ENCODE data around the gene CLECL1. TPM values are rescaled to one million over a fixed set of nuclear protein-coding genes. Genes with fewer than 3 reads are reported as not detected.

Gene CLECL1
- total and polyA plus RNA-seq, 9 of the 15 experiments (the other 6 are each of a cell fraction or from before 2014, with no cell fraction given) = 0.13 to 0.25 TPM; not detected in 7

- 29% methylated on average over 2 of the region's 5 CpGs for WGBS (ENCODE audit: insufficient coverage, low coverage, missing lambda C conversion rate)
- no TSS peak for BruUV-seq (replicated peaks)
- ATAC-seq (peak; percentile 55), FAIRE-seq (peak; percentile 32), DNase-seq (ENCODE audit: extremely low read depth in 1 of 4, low spot score in 3 of 4) (no peak)
- Histone ChIP-seq H3K79me2 (ENCODE audit: control insufficient read depth, insufficient read depth, low read length) (no peaks in the 10 kb centered on the region; the same call in 2 of the 3 replicates), H3K9me1 (ENCODE audit: control insufficient read depth, insufficient read depth, low read length) (peaks cover 2% of the 10 kb centered on the region), H3K36me3 (ENCODE audit: control insufficient read depth, insufficient read depth, low read length) (no peaks in the 10 kb centered on the region), H3K27me3 (ENCODE audit: control insufficient read depth in 2 of 2, insufficient read depth in 2 of 2, low read length in 2 of 2) (no peaks in the 10 kb centered on the region), H3K4me3 (no peak overlapping the region), H2AFZ (ENCODE audit: low read depth, low read length) (peak overlapping the region; percentile 96), H3K9me3 (replicated peaks; ENCODE audit: control insufficient read depth, insufficient read depth, low read depth, low read length) (no peaks in the 10 kb centered on the region; the same call in 1 of the 2 replicates), H3K27ac (ENCODE audit: extremely low read depth, low read depth, low read length) (peak overlapping the region; percentile 69), H4K20me1 (replicated peaks; ENCODE audit: control insufficient read depth, insufficient read depth, low read length) (no peaks in the 10 kb centered on the region), H3K9ac (ENCODE audit: insufficient read depth in 1 of 2, low read depth in 2 of 2, low read length in 2 of 2) (peak overlapping the region; percentile 51 to 84; a peak in 3 of 4 replicates), H3K4me1 (replicated peaks in 1 of 2; ENCODE audit: control insufficient read depth in 2 of 2, insufficient read depth in 2 of 2, low read length in 2 of 2) (peaks cover 9 to 12% of the 10 kb centered on the region in 2 experiments), H3K4me2 (ENCODE audit: insufficient read depth, low read length) (peak overlapping the region; percentile 73)
- in situ Hi-C loops (cut with MboI) (loop anchor here (5.0 to 10.0 kb wide), 2 partner anchors 182 to 265 kb away; no protein-coding TSS in a partner anchor), intact Hi-C loops (cut with micrococcal nuclease) (loop anchor here (5.0 to 10.0 kb wide), 2 partner anchors 95 to 262 kb away; no protein-coding TSS in a partner anchor)
- ChIA-PET POLR2A (no interaction called here), CTCF (ENCODE audit: low intra/inter-chr PET ratio) (interaction anchor here (1.1 kb wide), 1 partner anchor 9 kb away, joined by 3 read pairs; no protein-coding TSS in a partner anchor)
- TF ChIP-seq MGA (IDR thresholded peaks at IDR 0.05) = peak; percentile 54; the same call in 1 of the 2 replicates
- no peak for TF ChIP-seq BDP1 (IDR thresholded peaks at IDR 0.05; ENCODE audit: insufficient read depth, insufficient read length)
- peak; percentile 44 for TF ChIP-seq L3MBTL2 (IDR thresholded peaks at IDR 0.05)
- peak in 1 of 2 experiments; percentile 16 for TF ChIP-seq E2F6 (IDR thresholded peaks at IDR 0.05; ENCODE audit: borderline replicate concordance in 1 of 2, extremely low read depth in 1 of 2, insufficient read depth in 1 of 2, insufficient read length in 1 of 2, low read depth in 1 of 2, low read length in 1 of 2, poor library complexity in 1 of 2, severe bottlenecking in 1 of 2)
- TF ChIP-seq FOXJ3 (CRISPR knock-in tag; IDR thresholded peaks at IDR 0.05) = no peak
Measured at GRCh38 chr12:9742661-9743060, 9.8 kb upstream of the CLECL1 start.
